ENCODE data around the gene GALNT12.

DNA sequence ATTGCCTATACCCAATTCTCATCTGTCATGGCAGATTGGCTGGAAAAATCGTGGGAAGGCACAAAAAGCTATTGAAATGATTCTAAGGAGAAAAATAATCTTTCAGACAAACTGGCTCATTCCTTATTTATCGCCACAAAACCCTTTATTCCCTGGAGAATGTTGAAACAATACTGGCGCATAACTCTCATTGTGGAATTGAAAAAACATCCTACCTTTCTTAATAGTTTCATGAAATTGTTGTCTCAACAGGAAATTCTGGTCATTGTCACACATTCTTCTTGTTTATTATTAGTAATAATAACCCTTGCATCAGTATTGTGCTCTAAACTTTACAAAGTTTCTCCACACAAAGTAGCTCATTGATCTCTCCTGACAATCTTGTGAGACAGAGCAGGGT lies 87.3 kb downstream of the GALNT12 start:
- TF ChIP-seq, protein P1, sequence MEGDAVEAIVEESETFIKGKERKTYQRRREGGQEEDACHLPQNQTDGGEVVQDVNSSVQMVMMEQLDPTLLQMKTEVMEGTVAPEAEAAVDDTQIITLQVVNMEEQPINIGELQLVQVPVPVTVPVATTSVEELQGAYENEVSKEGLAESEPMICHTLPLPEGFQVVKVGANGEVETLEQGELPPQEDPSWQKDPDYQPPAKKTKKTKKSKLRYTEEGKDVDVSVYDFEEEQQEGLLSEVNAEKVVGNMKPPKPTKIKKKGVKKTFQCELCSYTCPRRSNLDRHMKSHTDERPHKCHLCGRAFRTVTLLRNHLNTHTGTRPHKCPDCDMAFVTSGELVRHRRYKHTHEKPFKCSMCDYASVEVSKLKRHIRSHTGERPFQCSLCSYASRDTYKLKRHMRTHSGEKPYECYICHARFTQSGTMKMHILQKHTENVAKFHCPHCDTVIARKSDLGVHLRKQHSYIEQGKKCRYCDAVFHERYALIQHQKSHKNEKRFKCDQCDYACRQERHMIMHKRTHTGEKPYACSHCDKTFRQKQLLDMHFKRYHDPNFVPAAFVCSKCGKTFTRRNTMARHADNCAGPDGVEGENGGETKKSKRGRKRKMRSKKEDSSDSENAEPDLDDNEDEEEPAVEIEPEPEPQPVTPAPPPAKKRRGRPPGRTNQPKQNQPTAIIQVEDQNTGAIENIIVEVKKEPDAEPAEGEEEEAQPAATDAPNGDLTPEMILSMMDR (IDR thresholded peaks at IDR 0.05; ENCODE audit: low read depth, low read length), result no peak
- TF ChIP-seq EZH2phosphoT487 (IDR thresholded peaks at IDR 0.05; ENCODE audit: low read depth), result no peak
